PFSK-1 (cell line): ENCODE data around the gene MARVELD3.

Experiments
- POLR2AphosphoS5 ChIP-seq: IDR thresholded peaks from 2 replicates; pipeline ENCODE4 v1.6.1; 2012; ENCODE audit warnings: low read depth, mild to moderate bottlenecking, control low read depth, low read length, moderate library complexity
- SIN3A ChIP-seq: IDR thresholded peaks from 2 replicates; pipeline ENCODE4 v1.6.1; 2012; ENCODE audit warnings: mild to moderate bottlenecking, low read length, moderate library complexity, borderline replicate concordance; ENCODE audit not compliant: insufficient read depth
- TAF1 ChIP-seq: IDR thresholded peaks from 2 replicates; pipeline ENCODE4 v1.6.1; 2012; ENCODE audit warnings: low read length, control low read depth, borderline replicate concordance; ENCODE audit not compliant: insufficient read depth
- TF ChIP-seq, protein P1 (sequence below), 2 experiments: IDR thresholded peaks; 2 replicates each; pipeline versions ENCODE4 v1.6.1 to v1.8.0; 2011 to 2012; ENCODE audit warnings: low read depth in 2 of 2, low read length in 2 of 2, control low read depth in 1 of 2, inconsistent platforms in 1 of 2, mild to moderate bottlenecking in 1 of 2, moderate library complexity in 1 of 2; ENCODE audit not compliant: insufficient read depth in 1 of 2

DNA sequence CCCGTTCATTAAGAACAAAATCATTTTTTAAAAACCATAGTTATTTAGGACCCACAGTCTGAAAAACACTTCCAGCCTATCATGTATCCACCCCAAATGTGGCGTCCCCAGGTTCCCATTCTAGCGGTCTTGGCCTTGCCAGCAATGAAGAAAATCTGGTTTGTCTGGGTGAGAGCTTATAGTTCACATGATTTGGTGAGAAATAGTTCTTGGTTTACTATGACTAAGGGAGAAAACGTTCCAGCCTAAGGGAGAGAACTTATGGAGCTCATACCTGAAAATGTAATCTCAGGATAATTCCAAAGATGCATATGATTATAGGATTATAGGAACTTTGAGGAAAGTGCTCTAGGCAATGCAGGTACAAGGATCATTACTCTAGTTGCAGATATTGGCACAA, 4.8 kb downstream of the MARVELD3 start:
- TF ChIP-seq TAF1: no peak
- TF ChIP-seq POLR2AphosphoS5: no peak
- TF ChIP-seq, protein P1, sequence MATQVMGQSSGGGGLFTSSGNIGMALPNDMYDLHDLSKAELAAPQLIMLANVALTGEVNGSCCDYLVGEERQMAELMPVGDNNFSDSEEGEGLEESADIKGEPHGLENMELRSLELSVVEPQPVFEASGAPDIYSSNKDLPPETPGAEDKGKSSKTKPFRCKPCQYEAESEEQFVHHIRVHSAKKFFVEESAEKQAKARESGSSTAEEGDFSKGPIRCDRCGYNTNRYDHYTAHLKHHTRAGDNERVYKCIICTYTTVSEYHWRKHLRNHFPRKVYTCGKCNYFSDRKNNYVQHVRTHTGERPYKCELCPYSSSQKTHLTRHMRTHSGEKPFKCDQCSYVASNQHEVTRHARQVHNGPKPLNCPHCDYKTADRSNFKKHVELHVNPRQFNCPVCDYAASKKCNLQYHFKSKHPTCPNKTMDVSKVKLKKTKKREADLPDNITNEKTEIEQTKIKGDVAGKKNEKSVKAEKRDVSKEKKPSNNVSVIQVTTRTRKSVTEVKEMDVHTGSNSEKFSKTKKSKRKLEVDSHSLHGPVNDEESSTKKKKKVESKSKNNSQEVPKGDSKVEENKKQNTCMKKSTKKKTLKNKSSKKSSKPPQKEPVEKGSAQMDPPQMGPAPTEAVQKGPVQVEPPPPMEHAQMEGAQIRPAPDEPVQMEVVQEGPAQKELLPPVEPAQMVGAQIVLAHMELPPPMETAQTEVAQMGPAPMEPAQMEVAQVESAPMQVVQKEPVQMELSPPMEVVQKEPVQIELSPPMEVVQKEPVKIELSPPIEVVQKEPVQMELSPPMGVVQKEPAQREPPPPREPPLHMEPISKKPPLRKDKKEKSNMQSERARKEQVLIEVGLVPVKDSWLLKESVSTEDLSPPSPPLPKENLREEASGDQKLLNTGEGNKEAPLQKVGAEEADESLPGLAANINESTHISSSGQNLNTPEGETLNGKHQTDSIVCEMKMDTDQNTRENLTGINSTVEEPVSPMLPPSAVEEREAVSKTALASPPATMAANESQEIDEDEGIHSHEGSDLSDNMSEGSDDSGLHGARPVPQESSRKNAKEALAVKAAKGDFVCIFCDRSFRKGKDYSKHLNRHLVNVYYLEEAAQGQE (IDR thresholded peaks at IDR 0.05; ENCODE audit: insufficient read depth in 1 of 2, low read depth in 2 of 2, low read length in 2 of 2): no peak
- no peak for TF ChIP-seq SIN3A
